GM19463 (cell line): ENCODE measurements around the gene WDCP.
"Not testable (repeated sequence)": the region's sequence is repeated elsewhere in the genome, so short reads cannot be mapped to it uniquely, and the experiment has no call there.

Source experiments
- ATAC-seq: cut with Tn5 transposase; IDR thresholded peaks from one replicate; pipeline ENCODE4 v1.9.1; 2021; ENCODE audit warnings: mild to moderate bottlenecking, moderate library complexity; ENCODE audit not compliant: unreplicated experiment

The WDCP gene

GRCh38 chr2:24024018-24024417, 23.2 kb downstream of the WDCP start:
- no peak for ATAC-seq

GRCh38 chr2:24022975-24023575, 24.1 kb downstream of the WDCP start:
- no peak for ATAC-seq

- no peak for ATAC-seq
Observed at GRCh38 chr2:24022324-24022974, 24.7 kb downstream of the WDCP start.

GRCh38 chr2:24021122-24021998, 25.8 kb downstream of the WDCP start:
- ATAC-seq, result no peak

- ATAC-seq, result no peak
Observed at GRCh38 chr2:24020244-24020643, 26.9 kb downstream of the WDCP start.

GRCh38 chr2:24019729-24020128, 27.5 kb downstream of the WDCP start:
- ATAC-seq, result no peak

GRCh38 chr2:24018241-24018640, 28.9 kb downstream of the WDCP start:
- no peak for ATAC-seq

- no peak for ATAC-seq
Observed at GRCh38 chr2:24017711-24018110, 29.5 kb downstream of the WDCP start.

GRCh38 chr2:24016853-24017703, 30.1 kb downstream of the WDCP start:
- no peak for ATAC-seq

- ATAC-seq, result no peak
Observed at GRCh38 chr2:24016376-24016761, 30.8 kb downstream of the WDCP start.

- ATAC-seq, result no peak
Observed at GRCh38 chr2:24015562-24016375, 31.4 kb downstream of the WDCP start.

- ATAC-seq, result not testable (repeated sequence)
Observed at GRCh38 chr2:24014902-24015301, 32.3 kb downstream of the WDCP start.

GRCh38 chr2:24012521-24013188, 34.5 kb downstream of the WDCP start:
- ATAC-seq, result no peak

GRCh38 chr2:24011250-24012104, 35.7 kb downstream of the WDCP start:
- ATAC-seq, result no peak

GRCh38 chr2:24010477-24011249, 36.5 kb downstream of the WDCP start:
- no peak for ATAC-seq

GRCh38 chr2:24009680-24010476, 37.3 kb downstream of the WDCP start, which contains the start of gene MFSD2B:
MFSD2B (plus strand) TSS chr2:24010085; CDS start chr2:24010097, 12 bp downstream.
- ATAC-seq, result no peak

- ATAC-seq, result no peak
Observed at GRCh38 chr2:24009367-24009679, 37.9 kb downstream of the WDCP start.
